ENCODE results near the gene PLD2.

PLD2 gene
- long read RNA-seq, donor 1, partial matches to known transcripts, result 0 of 5 reads
- long read RNA-seq, donor 1, other reads (novel, unspliced or antisense), result 0 of 5 reads
- long read RNA-seq, donor 2, partial matches to known transcripts, result 0 of 1 reads
- long read RNA-seq, donor 2, other reads (novel, unspliced or antisense), result 0 of 1 reads
- long read RNA-seq, donor 3, partial matches to known transcripts, result 0 of 2 reads
- long read RNA-seq, donor 3, other reads (novel, unspliced or antisense), result 0 of 2 reads
- long read RNA-seq, donor 4, partial matches to known transcripts, result 0 of 5 reads
- long read RNA-seq, donor 4, other reads (novel, unspliced or antisense), result 0 of 5 reads
- long read RNA-seq, donor 5, partial matches to known transcripts, result 0 of 5 reads
- long read RNA-seq, donor 5, other reads (novel, unspliced or antisense), result 0 of 5 reads
- long read RNA-seq, donor 6, partial matches to known transcripts, result 0 of 1 reads
- long read RNA-seq, donor 6, other reads (novel, unspliced or antisense), result 0 of 1 reads
- long read RNA-seq, donor 7, result 0 reads
- long read RNA-seq, donor 8, partial matches to known transcripts, result 0 of 4 reads
- long read RNA-seq, donor 8, other reads (novel, unspliced or antisense), result 0 of 4 reads

GRCh38 chr17:4806777-4807604 lies at the start of gene PLD2:
Gene PLD2, plus strand, starts transcription at chr17:4807152. Its CDS starts 621 bp downstream, at chr17:4807773.
- DNase-seq, result peak; percentile 70

GRCh38 chr17:4759776-4760236 lies 47.1 kb upstream of the PLD2 start:
- DNase-seq, result no peak

GRCh38 chr17:4764595-4764994 lies 42.4 kb upstream of the PLD2 start:
- DNase-seq, result no peak

- DNase-seq, result no peak
Measured at GRCh38 chr17:4766201-4766600, 40.8 kb upstream of the PLD2 start.

- DNase-seq, result no peak
Measured at GRCh38 chr17:4766723-4767122, 40.2 kb upstream of the PLD2 start.

- DNase-seq, result no peak
Measured at GRCh38 chr17:4768298-4768697, 38.7 kb upstream of the PLD2 start.

GRCh38 chr17:4769628-4770027 lies 37.3 kb upstream of the PLD2 start:
- no peak for DNase-seq

- DNase-seq, result no peak
Measured at GRCh38 chr17:4771519-4772234, 35.3 kb upstream of the PLD2 start, which contains the start of gene TM4SF5. Gene TM4SF5, plus strand, starts transcription at chr17:4771886. Its CDS starts 37 bp downstream, at chr17:4771923.

GRCh38 chr17:4772235-4772613 lies 34.7 kb upstream of the PLD2 start:
- DNase-seq, result no peak

GRCh38 chr17:4777969-4778760 lies 28.8 kb upstream of the PLD2 start:
- no peak for DNase-seq

GRCh38 chr17:4780325-4780955 lies 26.5 kb upstream of the PLD2 start:
- no peak for DNase-seq

GRCh38 chr17:4782652-4783051 lies 24.3 kb upstream of the PLD2 start:
- DNase-seq, result peak; percentile 6

GRCh38 chr17:4785311-4786105 lies 21.4 kb upstream of the PLD2 start:
- peak; percentile 58 for DNase-seq

- peak; percentile 60 for DNase-seq
Measured at GRCh38 chr17:4786106-4786511, 20.8 kb upstream of the PLD2 start, which contains the start of gene VMO1. Gene VMO1, minus strand, starts transcription at chr17:4786364. Its CDS starts 12 bp downstream, at chr17:4786352.

GRCh38 chr17:4786516-4786915 lies 20.4 kb upstream of the PLD2 start:
- peak; percentile 32 for DNase-seq

- no peak for DNase-seq
Measured at GRCh38 chr17:4788159-4788806, 18.7 kb upstream of the PLD2 start.

GRCh38 chr17:4788807-4789700 lies 17.9 kb upstream of the PLD2 start, which contains the start of gene GLTPD2:
Gene GLTPD2, plus strand, starts transcription at chr17:4788964. Its CDS starts 48 bp downstream, at chr17:4789012.
- peak; percentile 74 for DNase-seq

GRCh38 chr17:4789701-4789950 lies 17.3 kb upstream of the PLD2 start:
- DNase-seq, result no peak
